Kidney epithelial cell (primary cell): ENCODE results near the gene ZMYND15. TPM values are rescaled to one million over a fixed set of nuclear protein-coding genes. Genes with fewer than 3 reads are reported as not detected.

Experiments used
- DNase-seq: peaks from one replicate; pipeline ENCODE4 v3.0.0-alpha.2; 2010; ENCODE audit warnings: low read depth
- H3K27me3 ChIP-seq: 2 replicates; pipeline ENCODE4 v1.6.0; 2011; ENCODE audit warnings: low read length; ENCODE audit not compliant: control insufficient read depth, insufficient read depth
- H3K36me3 ChIP-seq: 2 replicates; pipeline ENCODE4 v1.5.1; 2011; ENCODE audit warnings: low read length; ENCODE audit not compliant: control insufficient read depth, insufficient read depth
- H3K4me3 ChIP-seq: 2 replicates; pipeline ENCODE4 v1.5.1; 2011; ENCODE audit warnings: low read depth, mild to moderate bottlenecking, control low read depth, low read length
- total RNA-seq: library from RNA; depleted of rRNA; stranded (reverse); fragments of >200 nt; gene quantifications from 2 replicates; pipeline ENCODE4 v1.2.3, GENCODE V29; 2015
- TF ChIP-seq, protein P1 (sequence below): IDR thresholded peaks from 2 replicates; pipeline ENCODE4 v1.5.1; 2011; ENCODE audit warnings: mild to moderate bottlenecking, moderate library complexity, low read length, control low read depth, inconsistent platforms; ENCODE audit not compliant: insufficient read depth, poor library complexity, severe bottlenecking

ZMYND15 gene
- total RNA-seq, 1 donor from 2014 or later: 1.4 TPM

DNA sequence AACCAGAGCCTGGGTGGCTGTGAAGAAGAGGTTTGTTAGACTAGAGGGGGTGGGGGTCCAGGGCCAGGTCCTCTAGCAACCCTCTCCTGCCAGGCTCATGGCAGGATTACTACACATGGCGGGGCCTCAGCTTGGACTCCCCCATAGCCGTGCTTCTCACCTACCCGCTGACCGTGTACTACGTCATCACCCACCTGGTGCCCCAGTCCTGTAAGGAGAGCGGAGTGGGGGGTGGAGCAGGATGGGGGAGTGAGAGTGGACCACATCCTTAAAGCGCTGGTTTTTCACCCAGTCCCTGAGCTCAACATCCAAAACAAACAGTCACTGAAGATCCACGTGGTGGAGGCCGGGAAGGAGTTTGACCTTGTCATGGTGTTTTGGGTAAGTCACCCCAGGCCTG is 4.3 kb downstream of the ZMYND15 start:
- no peak for DNase-seq
- no peaks in the 10 kb centered on the region for H3K36me3 ChIP-seq
- TF ChIP-seq, protein P1, sequence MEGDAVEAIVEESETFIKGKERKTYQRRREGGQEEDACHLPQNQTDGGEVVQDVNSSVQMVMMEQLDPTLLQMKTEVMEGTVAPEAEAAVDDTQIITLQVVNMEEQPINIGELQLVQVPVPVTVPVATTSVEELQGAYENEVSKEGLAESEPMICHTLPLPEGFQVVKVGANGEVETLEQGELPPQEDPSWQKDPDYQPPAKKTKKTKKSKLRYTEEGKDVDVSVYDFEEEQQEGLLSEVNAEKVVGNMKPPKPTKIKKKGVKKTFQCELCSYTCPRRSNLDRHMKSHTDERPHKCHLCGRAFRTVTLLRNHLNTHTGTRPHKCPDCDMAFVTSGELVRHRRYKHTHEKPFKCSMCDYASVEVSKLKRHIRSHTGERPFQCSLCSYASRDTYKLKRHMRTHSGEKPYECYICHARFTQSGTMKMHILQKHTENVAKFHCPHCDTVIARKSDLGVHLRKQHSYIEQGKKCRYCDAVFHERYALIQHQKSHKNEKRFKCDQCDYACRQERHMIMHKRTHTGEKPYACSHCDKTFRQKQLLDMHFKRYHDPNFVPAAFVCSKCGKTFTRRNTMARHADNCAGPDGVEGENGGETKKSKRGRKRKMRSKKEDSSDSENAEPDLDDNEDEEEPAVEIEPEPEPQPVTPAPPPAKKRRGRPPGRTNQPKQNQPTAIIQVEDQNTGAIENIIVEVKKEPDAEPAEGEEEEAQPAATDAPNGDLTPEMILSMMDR: no peak
- H3K27me3 ChIP-seq: peaks cover 60% of the 10 kb centered on the region
- no peak overlapping the region for H3K4me3 ChIP-seq

DNA sequence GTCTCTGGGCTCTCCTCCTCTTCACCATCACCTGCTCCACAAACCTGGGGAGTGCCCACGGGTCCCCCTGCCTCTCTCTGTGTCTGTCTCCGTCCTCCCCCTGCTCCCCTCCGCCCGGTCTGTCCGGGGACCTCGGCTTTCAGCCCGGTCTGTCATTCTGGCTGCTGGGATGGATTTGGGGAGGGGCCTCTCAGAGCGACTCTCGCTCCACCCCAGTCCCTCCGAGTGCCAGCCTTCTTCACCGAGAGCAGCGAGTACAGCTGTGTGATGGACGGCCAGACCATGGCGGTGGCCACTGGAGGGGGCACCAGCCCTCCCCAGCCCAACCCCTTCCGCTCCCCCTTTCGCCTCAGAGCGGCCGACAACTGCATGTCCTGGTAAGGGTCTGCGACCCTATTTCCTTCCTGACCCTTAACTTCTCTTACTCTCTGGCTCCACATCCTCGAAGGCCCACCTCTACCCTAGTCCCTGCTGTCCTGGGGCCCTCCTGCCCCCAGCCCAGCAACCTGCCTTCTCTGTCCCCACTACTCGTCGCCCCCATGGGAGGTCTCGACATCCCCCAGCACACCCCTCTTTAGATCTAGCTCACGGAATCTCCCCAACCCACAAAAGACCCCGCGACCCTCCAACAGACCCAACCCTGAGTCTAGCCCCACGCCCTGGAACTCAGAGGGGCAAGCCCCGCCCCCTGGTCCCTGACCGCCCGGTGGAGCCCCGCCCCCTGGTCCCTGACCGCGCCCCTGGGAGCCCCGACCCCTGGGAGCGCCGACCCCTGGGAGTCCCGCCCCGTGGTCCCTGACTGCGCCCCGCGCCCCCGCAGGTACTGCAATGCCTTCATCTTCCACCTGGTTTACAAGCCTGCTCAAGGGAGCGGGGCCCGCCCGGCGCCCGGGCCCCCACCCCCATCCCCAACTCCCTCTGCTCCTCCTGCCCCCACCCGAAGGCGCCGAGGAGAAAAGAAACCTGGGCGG is 5.7 kb downstream of the ZMYND15 start:
- Histone ChIP-seq H3K27me3 (peaks cover 51% of the 10 kb centered on the region), H3K4me3 (no peak overlapping the region), H3K36me3 (no peaks in the 10 kb centered on the region)
- DNase-seq: no peak
- TF ChIP-seq, protein P1: no peak

DNA sequence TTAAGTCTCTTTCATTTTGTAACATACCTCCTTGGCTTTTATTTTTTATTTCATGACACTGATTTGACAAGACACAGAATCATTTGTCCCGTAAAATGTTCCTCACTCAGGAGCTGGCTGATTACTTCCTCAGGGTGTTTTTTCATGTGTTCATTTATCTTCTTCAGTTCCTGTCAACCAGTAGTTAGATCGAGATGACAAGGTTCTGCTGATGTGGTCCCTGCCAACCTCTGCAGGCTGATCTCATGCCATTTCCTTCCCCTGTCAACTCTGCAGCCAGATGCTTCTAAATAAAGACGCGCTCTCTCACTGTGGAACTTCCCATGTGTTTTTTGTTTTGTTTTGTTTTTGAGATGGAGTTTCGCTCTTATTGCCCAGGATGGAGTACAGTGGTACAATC is 8.2 kb downstream of the ZMYND15 start:
- Histone ChIP-seq H3K36me3 (no peaks in the 10 kb centered on the region), H3K27me3 (peaks cover 44% of the 10 kb centered on the region), H3K4me3 (no peak overlapping the region)
- TF ChIP-seq, protein P1: no peak
- no peak for DNase-seq

DNA sequence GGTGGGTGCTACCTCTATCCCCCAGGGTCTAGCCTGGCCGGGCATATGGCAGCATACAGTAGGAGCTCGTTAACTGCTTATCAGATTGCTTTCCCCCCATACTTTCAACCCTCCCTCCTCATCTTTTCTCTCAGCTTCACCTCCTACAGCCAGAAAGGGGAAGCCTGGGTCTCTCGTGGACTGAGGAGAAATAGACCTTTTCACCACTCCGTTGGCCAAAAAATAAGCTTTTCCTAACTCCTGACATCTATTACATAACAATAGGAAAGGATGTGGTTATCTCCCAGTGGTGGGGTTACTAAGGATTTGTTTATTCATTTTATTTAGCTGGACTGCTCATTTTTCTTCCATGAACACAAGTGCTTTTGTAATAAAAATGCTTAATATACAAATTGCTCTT is 9.1 kb downstream of the ZMYND15 start:
- H3K27me3 ChIP-seq: peaks cover 44% of the 10 kb centered on the region
- no peak for DNase-seq
- H3K4me3 ChIP-seq: no peak overlapping the region
- TF ChIP-seq, protein P1: no peak
- H3K36me3 ChIP-seq: no peaks in the 10 kb centered on the region

DNA sequence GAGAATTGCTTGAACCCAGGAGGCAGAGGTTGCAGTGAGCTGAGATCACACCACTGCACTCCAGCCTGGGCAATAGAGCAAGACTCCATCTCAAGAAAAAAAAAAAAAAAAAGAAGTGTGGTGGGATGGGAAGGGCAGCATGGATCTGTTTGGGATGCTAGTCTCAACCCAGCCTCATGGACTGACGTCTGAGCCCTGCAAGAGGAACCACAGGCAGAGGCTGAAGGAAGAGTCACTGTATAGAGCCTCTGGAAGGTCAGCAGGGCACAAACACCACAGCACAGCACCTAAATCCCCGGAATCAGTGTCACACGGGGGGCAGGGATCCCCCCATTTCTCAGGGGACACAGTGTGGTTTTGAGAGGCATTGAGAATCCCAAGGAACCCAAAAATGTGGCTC is 11.0 kb downstream of the ZMYND15 start:
- no peak for DNase-seq
- no peaks in the 10 kb centered on the region for H3K36me3 ChIP-seq
- H3K4me3 ChIP-seq: no peak overlapping the region
- H3K27me3 ChIP-seq: peaks cover 26% of the 10 kb centered on the region
- TF ChIP-seq, protein P1: no peak
